Endothelial cell of umbilical vein (primary cell): ENCODE data around the gene DNTT. TPM values are rescaled to one million over a fixed set of nuclear protein-coding genes. Genes with fewer than 3 reads are reported as not detected.

Experiments
- BruUV-seq: library from RNA; stranded (reverse); fragments of 400-500 nt; replicated peaks from 2 replicates; lab custom pipeline; 2021; lab: Mats Ljungman, UMichigan
- CTCF ChIA-PET: fragments of 300-600, 350-600 bp; sonication (Branson Sonifier 250); formaldehyde crosslinking; loops from one replicate; lab custom pipeline; 2021; ENCODE audit warnings: antibody characterized with exemption, inconsistent platforms; lab: Charles Lee
- POLR2A ChIA-PET: fragments of 300-600, 350-600 bp; sonication (Branson Sonifier 250); formaldehyde crosslinking; loops from one replicate; lab custom pipeline; 2021; ENCODE audit warnings: antibody characterized with exemption, inconsistent platforms; lab: Charles Lee
- DNase-seq: peaks from one replicate; pipeline ENCODE4 v3.0.0-alpha.2; 2011; ENCODE audit warnings: low read depth, low spot score
- FAIRE-seq: peaks from 2 replicates; lab custom pipeline; 2011; peaks lifted over from hg19 to GRCh38; lab: Jason Lieb, UNC
- H2AFZ ChIP-seq: 2 replicates; pipeline ENCODE4 v1.6.0; 2012; ENCODE audit warnings: low read depth, low read length, control low read depth, inconsistent platforms
- H3K27ac ChIP-seq: 2 replicates; pipeline ENCODE4 v1.5.1; 2011; ENCODE audit warnings: low read depth, mild to moderate bottlenecking, control low read depth, low read length, moderate library complexity; ENCODE audit not compliant: insufficient read depth
- H3K27me3 ChIP-seq, 2 experiments: 2 replicates each; pipeline versions ENCODE4 v1.6.0 to v1.6.1; 2011; ENCODE audit warnings: low read length in 2 of 2, mixed read lengths in 1 of 2; ENCODE audit not compliant: control insufficient read depth in 2 of 2, insufficient read depth in 2 of 2
- H3K36me3 ChIP-seq, 2 experiments: 2 replicates in 1 of 2; 3 replicates in 1 of 2; pipeline ENCODE4 v1.5.1; 2011; ENCODE audit warnings: low read length in 2 of 2, mild to moderate bottlenecking in 1 of 2, moderate library complexity in 1 of 2; ENCODE audit not compliant: control insufficient read depth in 2 of 2, insufficient read depth in 2 of 2; ENCODE audit errors: extremely low read depth in 1 of 2
- H3K4me1 ChIP-seq: 3 replicates; pipeline ENCODE4 v1.5.1; 2011; ENCODE audit warnings: mild to moderate bottlenecking, low read length; ENCODE audit not compliant: control insufficient read depth, insufficient read depth; ENCODE audit errors: extremely low read depth
- H3K4me2 ChIP-seq: 2 replicates; pipeline ENCODE4 v1.6.1; 2011; ENCODE audit warnings: low read length, control low read depth, mixed read lengths; ENCODE audit not compliant: insufficient read depth
- H3K4me3 ChIP-seq, 3 experiments: fragments of 200-600 bp in 1 of 3; sonication (generic), shearing (Covaris generic) in 1 of 3; replicated peaks in 1 of 3; 2 replicates each; pipeline ENCODE4 v1.5.1; 2011 to 2016; ENCODE audit warnings: control low read depth in 3 of 3, low read length in 3 of 3, mild to moderate bottlenecking in 2 of 3, inconsistent platforms in 1 of 3, low read depth in 1 of 3, moderate library complexity in 1 of 3; ENCODE audit not compliant: insufficient read depth in 1 of 3
- H3K79me2 ChIP-seq: 2 replicates; pipeline ENCODE4 v1.6.0; 2012; ENCODE audit warnings: low read length, inconsistent platforms; ENCODE audit not compliant: control insufficient read depth, insufficient read depth
- H3K9ac ChIP-seq: replicated peaks from 2 replicates; pipeline ENCODE3; 2011; ENCODE audit warnings: low read length, control low read depth; ENCODE audit not compliant: insufficient read depth; ENCODE audit errors: extremely low read depth
- H3K9me1 ChIP-seq: replicated peaks from 3 replicates; pipeline ENCODE4 v1.6.0; 2011; ENCODE audit warnings: mild to moderate bottlenecking, low read length; ENCODE audit not compliant: control insufficient read depth, insufficient read depth; ENCODE audit errors: extremely low read depth
- H3K9me3 ChIP-seq: replicated peaks from 2 replicates; pipeline ENCODE4 v1.5.1; 2012; ENCODE audit warnings: low read length, inconsistent platforms; ENCODE audit not compliant: control insufficient read depth, insufficient read depth
- H4K20me1 ChIP-seq: replicated peaks from 2 replicates; pipeline ENCODE3; 2011; ENCODE audit warnings: mild to moderate bottlenecking, low read length; ENCODE audit not compliant: control insufficient read depth, insufficient read depth; ENCODE audit errors: extremely low read depth
- CTCF ChIP-seq, 2 donors: IDR thresholded peaks; 1 replicate in 1 of 2; 2 replicates in 1 of 2; pipeline ENCODE4 v1.5.1; 2011; ENCODE audit warnings: low read length in 2 of 2, mild to moderate bottlenecking in 2 of 2, moderate library complexity in 2 of 2, control low read depth in 1 of 2, inconsistent platforms in 1 of 2, low read depth in 1 of 2; ENCODE audit not compliant: insufficient read depth in 1 of 2; ENCODE audit errors: extremely low read depth in 1 of 2
- EZH2 ChIP-seq: IDR thresholded peaks from 2 replicates; pipeline ENCODE4 v1.6.1; 2012; ENCODE audit warnings: borderline replicate concordance, low read depth, mild to moderate bottlenecking, moderate library complexity, low read length, inconsistent platforms; ENCODE audit not compliant: severe bottlenecking
- FOS ChIP-seq: IDR thresholded peaks from 2 replicates; pipeline ENCODE4 v1.6.1; 2011; ENCODE audit warnings: mild to moderate bottlenecking, low read length, moderate library complexity, borderline replicate concordance; ENCODE audit not compliant: insufficient read depth
- GATA2 ChIP-seq: IDR thresholded peaks from 2 replicates; pipeline ENCODE4 v1.7.0; 2011; ENCODE audit warnings: low read depth, mild to moderate bottlenecking, moderate library complexity, mixed read lengths, low read length; ENCODE audit not compliant: insufficient read length, insufficient read depth
- JUN ChIP-seq: IDR thresholded peaks from 2 replicates; pipeline ENCODE4 v1.6.1; 2011; ENCODE audit warnings: borderline replicate concordance, low read depth; ENCODE audit not compliant: insufficient read length, insufficient read depth
- MAX ChIP-seq: IDR thresholded peaks from 2 replicates; pipeline ENCODE4 v1.6.1; 2011; ENCODE audit not compliant: insufficient read depth, insufficient read length
- MYC ChIP-seq: IDR thresholded peaks from one replicate; pipeline ENCODE4 v1.6.1; 2011; ENCODE audit warnings: mild to moderate bottlenecking, low read depth, low read length
- POLR2A ChIP-seq: IDR thresholded peaks from 2 replicates; pipeline ENCODE4 v1.6.1; 2012; ENCODE audit warnings: low read depth, mild to moderate bottlenecking, control low read depth, low read length
- POLR2AphosphoS5 ChIP-seq: IDR thresholded peaks from 2 replicates; pipeline ENCODE4 v1.6.1; 2012; ENCODE audit warnings: low read depth, mild to moderate bottlenecking, control low read depth, low read length, moderate library complexity; ENCODE audit not compliant: insufficient read depth
- dilution Hi-C: fragments of 300-500 bp; cut with MboI; formaldehyde crosslinking; loops from one replicate; pipeline ENCODE4 v1.15.0; 2019; ENCODE audit warnings: low sequenced_read_pairs; ENCODE audit not compliant: extremely low pct_ligation_motif_present
- intact Hi-C: fragments of 100-400 bp; cut with micrococcal nuclease; formaldehyde crosslinking; loops from one replicate; pipeline ENCODE4 v1.10.0; 2022
- polyA plus RNA-seq, 4 experiments: library from polyadenylated mRNA; depleted of rRNA in 3 of 4; stranded (reverse) in 3 of 4; unstranded in 1 of 4; fragments of >200 nt; gene quantifications; 2 replicates each; pipeline versions ENCODE4 v1.2.1 to v1.2.3, GENCODE V29; 2011 to 2012; ENCODE audit warnings: missing spikeins in 1 of 4
- total RNA-seq: library from RNA; stranded (reverse); gene quantifications from 2 replicates; pipeline ENCODE4 v1.2.3, GENCODE V29; 2021

DNTT gene
- total and polyA plus RNA-seq, 2 donors (not counting 3 experiments of a cell fraction or from before 2014, with no cell fraction given): not detected

GRCh38 chr10:96352027-96352426, 47.8 kb downstream of the DNTT start:
- FAIRE-seq (no peak), DNase-seq (no peak)
- Histone ChIP-seq H3K4me3 (no peak overlapping the region), H3K4me1 (no peaks in the 10 kb centered on the region), H3K9ac (no peak overlapping the region), H3K9me1 (no peaks in the 10 kb centered on the region), H2AFZ (no peak overlapping the region), H3K36me3 (no peaks in the 10 kb centered on the region), H3K9me3 (no peaks in the 10 kb centered on the region), H3K27me3 (peaks cover 2 to 7% of the 10 kb centered on the region in 2 experiments), H3K4me2 (no peak overlapping the region), H4K20me1 (no peaks in the 10 kb centered on the region), H3K27ac (no peak overlapping the region), H3K79me2 (no peaks in the 10 kb centered on the region)
- no peak for TF ChIP-seq GATA2
- TF ChIP-seq JUN: no peak
- no peak for TF ChIP-seq CTCF (IDR thresholded peaks at IDR 0.05; ENCODE audit: extremely low read depth in 1 of 2, insufficient read depth in 1 of 2, low read depth in 1 of 2, low read length in 2 of 2)
- TF ChIP-seq POLR2AphosphoS5: no peak
- TF ChIP-seq MAX: no peak
- no peak for TF ChIP-seq FOS
- no peak for TF ChIP-seq EZH2
- TF ChIP-seq POLR2A: no peak
- TF ChIP-seq MYC: no peak
- intact Hi-C loops: no loop called here
- POLR2A ChIA-PET: no interaction called here
- dilution Hi-C loops: no loop called here
- no TSS peak for BruUV-seq
- CTCF ChIA-PET: interaction anchor here (1.2 to 1.3 kb wide), 2 partner anchors 17 to 673 kb away, joined by 3 to 4 read pairs; no protein-coding TSS in a partner anchor
